Fibroblast of the conjunctiva (primary cell): ENCODE data around the gene NOTCH3.
A peak's percentile ranks its signal among the peaks of the same experiment; 100 is the strongest.

Source experiments
- DNase-seq: peaks from one replicate; pipeline ENCODE4 v3.0.0-alpha.2; 2010; ENCODE audit warnings: low read depth

The NOTCH3 gene

DNA sequence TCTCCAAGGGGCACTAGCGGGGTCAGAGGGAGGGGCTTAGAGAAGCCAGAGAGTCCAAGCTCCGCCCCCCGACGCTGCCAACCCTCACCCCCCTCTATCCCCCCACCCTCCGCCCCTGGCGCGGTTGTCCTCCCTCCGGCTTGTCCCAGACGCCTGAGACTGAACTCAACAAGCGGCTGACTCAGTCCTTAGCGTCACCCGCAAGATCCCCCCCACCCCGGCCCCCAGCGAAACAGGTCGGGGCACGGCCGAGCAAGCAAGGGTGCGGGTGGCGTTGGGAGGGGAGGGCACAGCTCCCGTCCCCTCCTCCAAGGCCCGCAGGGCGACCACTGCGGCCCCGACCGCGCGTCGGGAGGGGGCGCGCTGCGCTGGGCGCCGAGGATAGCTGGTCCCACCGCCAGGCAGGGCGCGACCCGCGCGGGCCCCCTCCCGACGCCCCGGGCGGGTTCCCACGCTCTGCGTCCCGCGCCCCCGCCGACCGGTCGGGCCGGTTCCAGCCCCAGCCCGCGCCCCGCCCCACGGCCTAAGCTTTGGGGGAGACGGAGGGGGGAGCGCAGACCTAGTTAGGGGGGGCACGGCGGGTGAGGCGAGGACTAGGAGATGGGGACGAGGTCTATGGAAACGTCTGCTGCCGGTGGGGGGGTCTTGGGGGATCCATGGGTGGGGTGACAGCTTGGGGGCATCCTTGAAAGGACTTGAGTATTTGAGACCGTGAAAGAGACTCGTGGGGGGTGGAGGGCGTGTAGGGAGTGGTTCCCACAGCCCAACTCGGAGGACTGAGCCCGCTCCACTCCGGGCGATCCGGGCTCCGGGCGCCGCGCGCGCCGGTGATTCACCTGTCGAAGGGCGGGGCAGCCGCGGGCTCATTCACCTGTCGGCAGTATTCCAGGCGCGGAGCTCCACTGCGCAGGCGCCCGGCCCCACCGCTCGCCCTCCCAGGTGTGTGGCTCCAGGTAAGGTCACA is 5.1 kb downstream of the NOTCH3 start:
- DNase-seq, result no peak

DNA sequence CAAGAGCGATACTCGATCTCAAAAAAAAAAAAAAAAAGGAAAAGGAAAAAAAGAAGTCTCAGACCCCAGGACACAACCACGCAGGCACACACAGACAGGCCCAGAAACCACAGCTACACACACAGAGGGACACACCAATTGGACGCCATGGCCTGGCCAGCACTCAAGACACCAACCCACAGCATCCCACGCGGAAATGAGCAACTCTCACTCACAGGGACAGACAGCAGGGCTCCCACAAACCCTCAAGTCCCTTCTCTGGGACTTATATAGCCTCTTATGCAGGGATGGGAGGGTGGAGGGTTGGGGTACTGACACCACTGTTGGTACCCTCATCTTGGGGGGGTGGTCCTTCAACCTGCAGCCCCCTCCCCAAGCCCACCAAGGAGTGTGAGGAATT is 5.9 kb downstream of the NOTCH3 start:
- no peak for DNase-seq

DNA sequence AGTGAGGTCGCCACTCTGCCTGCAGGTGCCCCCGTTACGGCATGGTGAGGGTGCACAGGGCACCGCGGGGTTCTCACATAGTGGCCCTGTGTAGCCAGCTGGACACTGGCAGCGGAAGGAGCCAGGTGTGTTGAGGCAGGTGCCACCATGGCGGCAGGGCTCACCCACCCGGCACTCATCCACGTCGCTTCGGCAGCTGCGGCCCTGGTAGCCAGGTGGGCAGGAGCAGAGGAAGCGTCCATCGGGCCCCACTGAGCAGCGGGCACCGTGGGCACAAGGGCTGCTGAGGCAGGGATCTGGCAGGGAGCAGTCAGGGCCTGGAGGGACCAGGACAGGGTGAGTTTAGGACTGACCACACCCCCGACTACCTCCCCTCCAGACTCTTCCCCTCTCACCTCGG is 8.8 kb downstream of the NOTCH3 start:
- no peak for DNase-seq

DNA sequence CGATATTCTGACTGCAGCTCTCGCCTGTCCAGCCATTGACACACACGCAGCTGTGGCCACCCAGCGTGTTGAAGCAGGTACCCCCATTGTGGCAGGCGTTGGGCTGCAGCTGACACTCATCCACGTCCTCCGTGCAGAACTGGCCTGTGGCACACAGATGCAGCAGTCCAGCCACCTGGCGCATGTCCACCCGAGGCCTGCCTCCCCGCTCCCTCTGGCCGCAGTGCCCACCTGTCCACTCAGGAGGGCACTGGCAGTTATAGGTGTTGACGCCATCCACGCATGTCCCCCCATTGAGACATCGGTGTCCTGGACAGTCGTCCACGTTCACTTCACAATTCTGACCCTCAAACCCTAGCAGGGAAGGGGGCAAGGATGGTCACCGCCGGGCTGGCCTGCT is 9.3 kb downstream of the NOTCH3 start:
- no peak for DNase-seq

DNA sequence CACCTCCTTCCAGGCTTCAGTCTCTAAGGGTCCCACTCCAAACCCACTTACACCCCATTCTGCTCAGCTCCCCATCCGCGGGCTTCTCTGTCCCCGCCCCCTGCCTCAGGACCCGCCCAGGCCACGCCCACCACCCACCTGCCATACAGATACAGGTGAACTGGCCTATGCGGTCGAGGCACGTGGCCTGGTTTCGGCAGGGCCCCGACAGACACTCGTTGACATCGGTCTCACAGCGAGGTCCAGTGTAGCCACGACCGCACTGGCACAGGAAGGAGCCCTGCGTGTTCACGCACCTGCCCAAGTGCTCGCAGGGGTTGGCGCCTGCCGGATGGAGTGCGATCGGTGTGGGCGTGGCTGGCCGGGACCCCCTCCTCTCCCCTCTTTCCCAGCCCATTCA is 11.9 kb downstream of the NOTCH3 start:
- no peak for DNase-seq

DNA sequence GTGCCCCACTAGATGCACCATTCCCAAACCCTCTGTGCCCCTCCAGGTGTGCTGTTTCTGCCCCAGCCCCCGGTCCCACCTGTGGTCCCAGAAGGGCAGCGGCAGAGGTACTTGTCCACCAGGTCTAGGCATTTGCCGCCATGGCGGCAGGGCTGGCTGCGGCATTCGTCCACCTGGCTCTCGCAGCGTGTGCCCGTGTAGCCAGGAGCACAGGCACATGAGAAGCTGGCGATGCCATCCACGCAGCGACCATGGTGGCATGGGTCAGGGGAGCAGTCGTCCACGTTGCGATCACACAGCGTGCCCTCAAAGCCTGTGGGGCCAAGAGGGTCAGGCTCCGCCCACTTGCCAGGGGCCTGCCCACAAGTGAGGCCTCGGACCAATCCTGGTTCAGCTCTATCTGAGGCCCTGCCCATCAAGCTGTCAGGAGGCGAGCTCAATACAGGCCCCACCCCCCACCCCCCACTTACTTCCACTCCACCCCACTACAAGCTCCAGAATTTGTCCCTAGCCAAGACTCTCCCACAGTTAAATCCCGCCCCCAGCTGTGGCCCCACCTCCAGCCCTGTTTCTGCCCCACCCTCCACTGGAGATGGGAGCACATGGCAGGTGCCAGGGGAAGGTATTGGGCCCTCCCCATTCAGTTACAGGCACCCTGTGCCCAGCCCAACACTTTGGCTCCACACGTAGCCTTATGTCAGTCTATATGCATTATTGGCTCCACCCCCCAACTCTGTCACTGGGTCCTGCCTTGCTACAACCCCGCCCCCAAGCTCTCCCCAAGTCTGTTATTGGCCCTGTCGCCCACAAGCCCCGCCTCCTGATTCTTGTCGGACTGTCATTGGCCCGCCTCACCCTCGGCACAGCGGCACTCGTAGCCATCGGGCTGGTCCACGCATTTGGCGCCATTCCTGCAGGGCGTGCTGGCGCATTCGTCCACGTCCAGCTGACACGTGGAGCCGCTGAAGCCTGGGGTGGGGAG is 13.5 kb downstream of the NOTCH3 start:
- DNase-seq, result no peak

DNA sequence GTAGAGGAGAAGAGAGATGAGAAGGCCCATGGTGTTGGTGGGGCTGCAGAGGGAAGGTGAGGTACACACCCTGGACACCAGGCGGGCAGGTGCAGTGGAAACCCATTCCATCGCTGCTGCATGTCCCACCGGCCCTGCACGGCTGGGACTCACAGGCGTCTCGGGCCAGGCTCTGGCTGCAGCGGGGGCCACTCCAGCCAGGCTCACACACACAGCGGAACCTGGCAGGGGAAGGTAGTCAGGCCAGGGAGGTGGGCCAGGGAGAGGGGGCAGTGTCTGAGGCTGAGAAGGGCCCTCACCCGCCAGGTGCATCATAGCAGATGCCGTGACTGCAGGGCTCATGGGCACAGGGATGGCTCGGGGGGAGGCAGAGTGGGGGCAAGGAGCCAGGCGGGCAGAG is 15.6 kb downstream of the NOTCH3 start:
- DNase-seq, result no peak

DNA sequence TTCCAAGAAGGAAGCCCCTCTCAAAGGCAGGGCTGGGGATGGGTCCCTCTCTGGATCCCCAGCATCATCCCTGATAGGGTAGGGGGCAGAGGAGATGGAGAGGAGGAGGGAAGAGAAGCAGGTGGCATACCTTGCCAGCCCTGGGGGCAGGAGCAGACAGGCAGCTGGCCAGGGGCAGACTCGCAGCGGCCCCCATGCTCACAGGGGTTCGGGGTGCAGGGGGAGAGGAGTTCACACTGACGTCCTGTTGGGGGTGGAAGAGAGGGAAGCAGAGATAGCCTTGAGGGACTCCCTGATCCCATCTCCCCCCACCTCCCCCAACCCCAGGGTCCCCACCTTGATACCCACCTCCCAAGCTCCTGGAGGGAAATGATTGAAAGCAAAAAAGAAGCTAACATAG is 16.0 kb downstream of the NOTCH3 start:
- no peak for DNase-seq

DNA sequence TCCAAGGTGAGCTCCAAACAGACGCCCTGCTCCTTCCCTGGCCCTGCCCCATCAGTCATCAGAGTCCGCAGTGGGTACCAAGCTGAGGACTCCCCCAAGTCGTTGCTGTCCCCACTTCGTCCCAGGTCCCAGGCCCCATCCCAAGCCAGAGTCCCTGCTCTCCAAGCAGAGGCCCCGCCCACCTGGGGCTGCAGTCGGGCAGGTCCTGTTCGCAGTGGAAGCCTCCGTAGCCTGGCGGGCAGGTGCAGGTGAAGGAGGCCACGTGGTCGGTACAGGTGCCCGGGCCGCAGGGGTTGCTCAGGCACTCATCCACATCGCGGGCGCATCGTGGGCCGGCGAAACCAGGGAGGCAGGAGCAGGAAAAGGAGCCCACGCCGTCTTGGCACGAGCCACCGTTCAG is 19.4 kb downstream of the NOTCH3 start:
- no peak for DNase-seq

DNA sequence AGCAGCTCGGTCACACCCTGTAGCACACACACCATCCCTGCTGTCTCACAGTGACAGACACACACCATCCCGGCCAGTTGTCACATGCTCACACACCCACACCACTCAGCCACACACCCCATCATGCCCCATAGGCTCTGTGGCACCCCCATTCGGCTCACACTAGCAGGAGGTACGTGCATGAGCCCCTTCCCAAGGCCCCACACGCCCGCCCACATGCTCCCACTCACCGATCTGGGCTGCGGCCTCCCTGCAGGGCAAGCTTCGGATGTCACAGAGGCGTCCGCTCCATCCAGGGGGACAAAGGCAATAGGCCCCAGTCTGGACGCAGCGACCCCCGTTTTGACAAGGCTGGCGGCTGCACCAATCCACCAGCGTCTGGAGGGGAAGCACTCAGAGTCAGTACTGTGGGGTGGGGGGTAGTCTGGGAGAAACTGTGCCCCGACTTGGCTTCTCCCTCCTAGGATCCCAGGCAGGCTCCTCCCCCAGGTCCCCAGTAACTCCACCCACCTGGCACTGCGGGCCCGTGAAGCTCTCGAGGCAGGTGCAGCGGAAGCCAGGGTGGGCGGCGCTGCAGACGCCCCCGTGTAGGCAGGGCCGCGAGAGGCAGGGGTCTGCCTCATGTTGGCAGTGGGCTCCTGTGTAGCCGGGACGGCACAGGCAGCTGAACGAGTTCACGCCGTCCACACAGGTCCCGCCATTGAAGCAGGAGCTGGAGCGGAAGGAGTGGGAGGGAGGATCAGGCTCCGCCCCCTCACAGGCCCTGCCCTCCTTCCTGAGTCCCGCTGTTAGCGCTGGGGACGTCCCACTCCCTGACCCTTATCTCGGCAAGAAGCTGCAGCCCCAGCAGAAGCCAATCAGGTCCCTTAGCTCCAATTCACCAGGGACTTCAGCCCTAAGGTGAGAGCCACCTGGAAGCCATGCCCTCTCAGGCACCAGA is 20.1 kb downstream of the NOTCH3 start:
- no peak for DNase-seq

DNA sequence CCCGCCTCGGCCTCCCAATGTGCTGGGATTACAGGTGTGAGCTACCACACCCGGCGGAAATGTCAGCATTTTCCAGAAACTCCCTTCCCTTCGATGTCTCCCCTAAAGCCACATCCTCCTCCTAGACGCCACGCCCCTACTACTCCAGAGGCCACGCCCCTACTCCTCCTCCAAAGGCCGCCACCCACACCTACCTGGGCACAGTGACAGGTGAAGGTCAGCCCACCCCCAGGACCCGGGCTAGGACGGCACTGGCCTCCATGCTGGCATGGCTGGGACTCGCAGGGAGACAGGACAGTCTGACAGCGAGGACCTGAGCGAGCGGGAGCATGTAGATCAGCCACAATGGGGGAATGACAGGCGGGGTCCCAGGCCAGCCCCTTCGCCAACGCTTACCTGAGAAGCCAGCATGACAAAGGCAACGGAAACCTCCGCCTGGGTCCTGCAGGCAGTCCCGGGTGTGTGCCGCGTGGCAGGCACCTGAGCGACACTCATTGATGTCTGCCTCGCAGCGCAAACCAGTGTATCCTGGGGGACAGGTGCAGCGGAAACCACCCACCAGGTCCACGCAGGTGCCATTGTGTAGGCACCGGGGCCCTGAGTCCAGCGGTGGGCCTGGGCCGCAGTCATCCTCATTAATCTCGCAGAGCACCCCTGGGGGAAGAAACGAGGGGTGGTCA is 22.0 kb downstream of the NOTCH3 start:
- no peak for DNase-seq

DNA sequence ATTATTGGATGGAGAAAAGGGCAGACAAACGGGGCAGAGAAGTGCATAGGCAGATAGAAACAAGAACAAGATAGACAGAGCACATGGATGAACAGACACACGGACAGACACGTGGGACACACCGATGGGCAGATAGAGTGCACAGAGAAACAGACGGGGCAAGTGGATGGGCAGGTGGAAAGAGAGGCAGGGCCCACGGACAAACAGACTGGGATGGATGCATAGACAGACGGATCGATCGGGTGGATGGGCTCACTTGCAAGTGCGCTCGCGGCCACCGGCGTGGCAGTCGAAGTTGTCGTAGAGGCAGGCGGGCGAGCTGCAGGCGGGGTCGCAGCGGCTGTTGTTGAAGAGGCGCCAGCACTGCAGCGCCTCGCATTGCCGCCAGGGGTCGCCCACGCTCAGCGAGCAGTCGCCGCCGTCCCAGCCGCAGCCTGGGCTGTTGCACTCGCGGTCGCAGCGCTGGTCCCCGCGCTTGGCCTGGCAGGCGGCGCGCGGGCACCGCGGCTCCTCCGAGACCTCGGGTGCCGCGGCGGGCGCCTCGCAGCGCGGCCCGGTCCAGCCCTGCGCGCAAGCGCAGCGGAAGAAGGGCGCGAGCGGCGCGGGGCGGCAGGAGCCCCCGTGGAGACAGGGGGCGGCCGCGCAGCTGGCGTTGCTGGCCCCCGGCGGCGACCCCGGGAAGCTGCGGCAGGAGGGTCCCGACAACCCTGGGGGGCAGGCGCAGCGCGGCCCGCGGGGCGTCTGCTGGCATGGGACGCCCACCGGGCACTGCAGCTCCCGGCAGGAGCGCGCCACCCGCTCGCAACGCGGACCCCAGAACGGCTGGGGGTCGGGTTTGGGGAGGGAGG is 23.3 kb downstream of the NOTCH3 start:
- DNase-seq, result peak; percentile 42

DNA sequence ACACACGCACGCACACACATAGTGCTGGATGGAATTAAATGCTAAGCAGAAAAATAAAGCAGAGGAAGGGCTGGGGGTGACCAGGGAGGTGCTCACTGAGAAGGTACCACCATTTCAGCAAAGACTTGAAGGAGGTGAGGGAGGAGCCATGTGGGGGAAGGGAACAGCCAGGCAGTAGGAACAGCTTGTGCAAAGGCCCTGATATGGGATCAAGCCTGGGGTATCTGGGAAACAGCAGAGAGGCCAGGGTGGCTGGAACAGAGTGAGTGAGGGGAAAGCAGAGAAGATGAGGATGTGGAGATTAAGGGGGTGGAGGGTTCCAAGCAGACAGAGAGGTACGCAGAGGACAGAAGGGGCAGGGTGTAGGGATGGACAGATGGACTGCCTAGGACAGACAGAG is 25.2 kb downstream of the NOTCH3 start:
- DNase-seq, result no peak

DNA sequence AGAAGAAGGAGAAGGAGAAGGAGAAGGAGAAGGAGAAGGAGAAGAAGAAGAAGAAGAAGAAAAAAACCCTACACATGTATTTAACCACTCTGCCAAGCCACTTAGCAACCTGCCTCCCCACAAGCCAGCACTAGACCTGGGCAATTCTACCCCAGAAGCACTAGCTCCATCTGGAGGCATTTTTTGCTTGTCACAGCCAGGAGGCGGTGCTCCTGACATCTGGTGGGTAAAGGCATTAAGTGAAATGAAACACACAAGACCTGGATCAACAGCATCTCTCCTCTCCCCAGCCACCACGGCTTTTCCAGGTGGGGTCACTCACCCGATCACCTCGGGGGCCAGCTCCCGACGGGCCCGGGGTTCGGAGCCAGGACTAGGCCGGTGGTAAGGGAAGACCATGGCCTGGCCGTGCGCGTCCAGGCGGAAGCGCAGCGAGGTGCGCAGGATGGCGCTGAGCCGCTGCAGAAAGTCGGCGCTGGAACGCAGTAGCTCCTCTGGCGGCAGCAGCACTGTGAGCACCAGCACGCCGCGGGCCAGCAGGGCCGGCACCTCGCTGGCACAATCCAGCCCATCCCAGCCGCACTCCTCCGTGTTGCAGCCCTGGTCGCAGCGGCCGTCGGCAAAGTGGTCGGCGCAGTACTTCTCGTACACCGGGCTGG is 26.9 kb downstream of the NOTCH3 start:
- no peak for DNase-seq

DNA sequence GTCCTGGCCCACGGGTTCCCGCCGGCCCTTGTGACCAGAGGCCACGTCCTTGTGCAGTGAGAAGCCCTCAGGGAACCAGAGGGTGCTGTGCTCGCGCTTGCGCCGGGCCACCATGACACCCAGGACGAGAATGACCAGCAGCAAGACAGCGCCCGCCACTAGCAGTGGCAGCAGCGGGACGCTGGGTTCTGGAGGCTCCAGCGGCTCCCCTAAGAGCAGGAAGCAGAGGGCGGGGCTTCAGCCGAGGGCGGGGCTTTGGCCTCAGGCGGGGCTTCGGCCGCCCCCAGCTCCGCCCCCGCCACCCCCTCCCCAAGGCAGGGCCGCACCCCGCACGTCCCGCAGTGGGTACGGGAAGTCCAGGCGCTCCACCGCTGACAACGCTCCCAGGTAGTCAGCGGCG is 30.4 kb downstream of the NOTCH3 start:
- DNase-seq, result no peak

DNA sequence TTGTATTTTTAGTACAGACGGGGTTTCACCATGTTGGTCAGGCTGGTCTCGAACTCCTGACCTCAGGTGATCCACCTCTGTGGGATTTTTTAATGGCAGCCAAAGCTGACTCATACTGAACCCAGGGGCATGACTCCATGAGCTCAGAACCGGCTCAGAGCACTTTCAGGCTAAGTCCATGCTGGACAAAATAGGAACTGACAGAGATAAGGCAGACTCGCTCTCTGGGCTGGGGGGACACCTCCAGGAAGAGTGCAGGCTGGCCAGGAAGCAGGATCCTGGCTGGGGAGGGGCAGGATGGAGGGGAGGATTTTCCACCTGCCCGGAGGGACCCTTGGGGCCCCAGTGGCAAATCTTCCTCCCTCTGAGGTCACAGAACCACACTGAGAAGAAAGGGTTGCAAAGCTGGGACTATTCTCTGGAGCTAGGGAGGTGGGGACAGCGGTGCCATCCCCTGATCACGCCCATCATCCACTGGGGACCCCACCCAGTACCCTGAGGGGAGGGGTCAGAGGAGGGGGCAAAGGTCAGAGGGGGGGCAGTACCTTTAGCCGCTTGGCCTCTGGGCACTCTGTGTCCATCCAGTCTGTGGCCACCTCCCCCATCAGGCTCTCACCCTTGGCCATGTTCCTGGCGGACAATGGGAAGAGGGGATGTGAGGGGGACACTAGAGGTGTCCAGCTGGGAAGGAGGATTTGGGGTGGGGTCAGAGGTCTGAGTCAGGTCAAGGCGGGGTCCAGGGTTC is 31.1 kb downstream of the NOTCH3 start:
- DNase-seq, result no peak

DNA sequence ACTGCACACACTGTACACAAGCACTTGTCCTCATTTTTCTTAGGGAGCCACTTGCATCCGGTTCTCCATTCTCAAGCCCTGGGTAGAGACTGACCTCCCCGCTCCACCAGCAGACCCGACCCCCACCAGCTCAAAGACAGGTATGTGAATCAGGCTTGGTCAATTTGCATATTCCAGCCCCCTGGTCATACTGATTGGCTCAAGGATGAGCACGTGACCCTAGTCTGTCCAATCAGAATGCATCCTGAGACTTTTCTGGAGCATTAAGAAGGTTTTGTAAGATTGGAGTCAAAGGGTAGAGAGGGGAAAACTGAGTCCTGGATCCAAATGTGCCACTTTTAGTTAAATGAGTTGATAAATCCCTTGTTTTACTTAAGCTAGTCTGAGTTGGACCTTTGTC is 34.1 kb downstream of the NOTCH3 start:
- no peak for DNase-seq

DNA sequence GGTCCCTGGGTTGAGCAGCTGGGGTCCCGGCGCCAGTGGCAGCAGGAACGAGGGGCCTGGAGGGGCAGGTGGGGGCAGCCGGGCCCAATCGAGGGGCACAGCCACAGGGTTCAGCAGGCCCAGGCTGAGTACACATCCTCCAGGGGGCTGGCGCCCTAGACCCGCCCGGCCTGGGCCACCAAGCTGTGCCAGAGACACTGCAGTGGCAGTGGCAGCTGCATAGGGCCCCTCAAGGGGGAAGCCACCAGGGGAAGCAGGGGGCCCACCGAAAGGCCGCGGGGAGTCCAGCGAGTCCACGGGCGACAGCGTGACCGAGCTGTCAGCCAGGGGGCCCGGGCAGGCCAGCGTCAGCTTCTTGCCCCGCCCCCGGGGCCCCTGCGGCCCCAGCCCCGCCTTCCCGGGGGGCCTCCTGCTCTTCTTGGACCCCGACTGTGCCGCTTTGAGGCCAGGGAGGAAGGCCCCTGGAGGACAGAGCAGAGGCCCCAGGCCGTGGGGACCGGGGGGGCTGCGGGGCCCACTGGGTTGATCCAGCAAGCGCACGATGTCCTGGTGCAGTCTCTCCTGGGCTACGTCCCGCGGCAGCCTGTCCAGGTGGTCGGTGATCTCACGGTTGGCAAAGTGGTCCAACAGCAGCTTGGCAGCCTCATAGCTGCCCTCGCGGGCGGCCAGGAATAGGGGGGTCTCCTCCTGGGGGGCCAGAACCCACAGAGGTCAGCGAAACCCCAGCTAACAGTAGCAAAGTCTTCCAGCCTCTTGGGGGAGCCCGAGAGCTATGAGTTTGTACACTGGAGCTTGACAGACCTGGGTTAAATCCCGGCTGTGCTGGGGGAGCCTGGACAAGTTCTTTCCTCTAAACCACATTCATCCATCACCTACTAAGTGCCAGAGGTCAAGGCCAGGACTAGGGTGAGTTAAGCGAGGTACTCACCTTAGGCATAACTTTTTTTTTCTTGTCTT is 39.5 kb downstream of the NOTCH3 start:
- DNase-seq, result no peak
